Thymus (tissue), 11 donors: ENCODE results near the gene ALDH2. TPM values are rescaled to one million over a fixed set of nuclear protein-coding genes. Genes with fewer than 3 reads are reported as not detected.

ENCODE experiments used
- DNase-seq, 9 donors: peaks; one replicate each; pipeline ENCODE4 v3.0.0-alpha.2; 2013; ENCODE audit warnings: low spot score in 9 of 9, low read depth in 6 of 9, missing footprints in 1 of 9
- H3K27ac ChIP-seq, 2 donors: one replicate each; pipeline ENCODE4 v1.5.1; 2013; ENCODE audit warnings: control low read depth in 1 of 2, low read depth in 1 of 2, low read length in 1 of 2, mild to moderate bottlenecking in 1 of 2, moderate library complexity in 1 of 2
- H3K27me3 ChIP-seq, 2 donors: one replicate each; pipeline ENCODE4 v1.5.1; 2013; ENCODE audit warnings: low read length in 1 of 2; ENCODE audit not compliant: control insufficient read depth in 2 of 2, insufficient read depth in 1 of 2
- H3K36me3 ChIP-seq, 2 donors: one replicate each; pipeline ENCODE4 v1.5.1; 2013; ENCODE audit warnings: low read length in 1 of 2, mild to moderate bottlenecking in 1 of 2, moderate library complexity in 1 of 2; ENCODE audit not compliant: control insufficient read depth in 2 of 2, insufficient read depth in 2 of 2
- H3K4me1 ChIP-seq, 2 donors: one replicate each; pipeline ENCODE4 v1.5.1; 2013; ENCODE audit warnings: low read length in 2 of 2; ENCODE audit not compliant: control insufficient read depth in 2 of 2, insufficient read depth in 2 of 2
- H3K4me3 ChIP-seq, 2 donors: one replicate each; pipeline ENCODE4 v1.5.1; 2013; ENCODE audit warnings: low read length in 2 of 2, control low read depth in 1 of 2, mild to moderate bottlenecking in 1 of 2
- H3K9me3 ChIP-seq, 2 donors: one replicate each; pipeline ENCODE4 v1.5.1; 2013; ENCODE audit warnings: low read length in 1 of 2, mild to moderate bottlenecking in 1 of 2; ENCODE audit not compliant: control insufficient read depth in 2 of 2, insufficient read depth in 1 of 2
- WGBS: extraction: QIAGEN DNeasy Blood & Tissue Kit; methylation state at CpG from one replicate; pipeline ENCODE4 v1.1.7; 2013; 5-methylcytosine and 5-hydroxymethylcytosine counted together
- polyA plus RNA-seq: library from polyadenylated mRNA; stranded (reverse); fragments of 200-250 nt; gene quantifications from one replicate; pipeline ENCODE4 v1.2.3, GENCODE V29; 2013
- total RNA-seq: library from RNA; stranded (reverse); fragments of 120-200 nt; gene quantifications from one replicate; pipeline ENCODE4 v1.2.4, GENCODE V29; 2013
- donor health status: healthy.

The ALDH2 gene
- total and polyA plus RNA-seq, 2 donors = 33.3 to 43.9 TPM

DNA sequence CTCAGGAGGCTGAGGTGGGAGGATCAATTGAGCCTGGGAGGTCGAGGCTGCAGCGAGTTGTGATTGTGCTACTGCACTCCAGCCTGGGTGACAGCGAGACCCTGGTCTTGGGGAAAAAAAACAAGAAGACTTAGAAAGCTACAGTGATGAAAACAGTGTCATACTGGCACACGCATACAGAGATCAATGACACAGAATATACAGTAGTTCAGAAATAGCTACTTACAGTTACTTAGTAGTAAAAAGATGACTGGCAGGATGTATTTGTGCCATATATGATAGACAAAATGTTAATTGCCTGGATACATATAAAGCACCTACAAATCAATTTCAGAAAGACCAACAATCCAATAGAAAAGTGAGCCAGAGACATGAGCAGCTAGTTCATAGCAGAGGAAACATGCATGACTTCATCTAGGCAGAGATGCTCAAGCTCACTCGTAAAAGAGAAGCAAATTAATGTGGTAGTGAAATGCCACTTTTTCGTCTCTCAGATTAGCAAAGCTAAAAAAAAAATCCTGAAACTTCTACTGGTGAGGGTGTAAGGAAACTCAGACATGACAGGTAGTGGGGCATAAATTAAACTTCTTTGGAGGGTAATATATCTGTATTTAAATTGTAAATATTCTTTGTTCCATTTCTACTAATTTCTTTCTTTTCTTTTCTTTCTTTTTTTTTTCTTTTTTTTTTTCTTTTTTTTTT is 2.5 kb upstream of the ALDH2 start:
- no peaks in the 10 kb centered on the region for H3K36me3 ChIP-seq
- H3K27me3 ChIP-seq = peaks cover 7 to 25% of the 10 kb centered on the region in 2 donors
- no peak overlapping the region for H3K4me3 ChIP-seq
- DNase-seq = no peak
- H3K27ac ChIP-seq = no peak overlapping the region
- 90% methylated on average over 6 of the region's 6 CpGs for WGBS
- no peaks in the 10 kb centered on the region for H3K9me3 ChIP-seq
- peaks cover 9 to 14% of the 10 kb centered on the region in 2 donors for H3K4me1 ChIP-seq

DNA sequence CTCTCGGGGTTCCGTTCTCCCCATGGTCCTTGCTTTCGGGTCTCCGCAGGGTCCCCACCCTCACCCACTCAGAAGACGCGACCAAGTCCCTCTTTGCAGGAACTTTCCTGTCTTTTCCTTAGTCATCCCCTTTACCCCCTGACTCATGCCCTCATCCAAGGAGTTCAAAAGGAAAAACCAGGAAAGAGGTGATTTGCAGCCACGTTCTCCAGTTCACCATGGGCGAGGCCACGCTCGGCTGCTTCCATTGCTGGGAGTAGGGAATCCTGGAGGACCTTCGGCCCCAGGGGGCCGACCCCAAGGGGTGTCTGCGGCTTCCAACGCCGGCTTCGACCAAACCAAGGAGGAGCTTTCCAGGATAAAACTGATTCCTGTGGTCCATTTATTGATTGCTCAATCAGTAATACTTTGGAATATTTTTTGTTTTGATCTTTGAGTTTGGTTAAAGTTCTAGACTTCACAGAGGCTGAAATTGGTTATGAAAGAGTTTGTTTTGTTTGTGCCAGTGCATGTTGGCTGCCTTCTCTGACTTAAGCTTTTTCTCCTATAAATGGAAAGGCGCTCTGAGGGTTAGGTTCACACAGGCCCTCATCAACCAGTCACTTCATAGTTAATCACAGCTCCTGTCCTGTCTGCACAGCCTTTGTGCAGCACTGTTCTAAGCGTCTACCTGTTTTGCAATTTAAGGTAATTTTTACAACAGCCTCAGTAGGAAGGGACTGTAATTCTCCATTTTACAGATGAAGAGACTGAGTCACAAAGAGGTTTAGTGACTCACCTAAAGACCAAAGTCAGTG is 827 bp downstream of the ALDH2 start:
- H3K9me3 ChIP-seq = no peaks in the 10 kb centered on the region
- no peak for DNase-seq

DNA sequence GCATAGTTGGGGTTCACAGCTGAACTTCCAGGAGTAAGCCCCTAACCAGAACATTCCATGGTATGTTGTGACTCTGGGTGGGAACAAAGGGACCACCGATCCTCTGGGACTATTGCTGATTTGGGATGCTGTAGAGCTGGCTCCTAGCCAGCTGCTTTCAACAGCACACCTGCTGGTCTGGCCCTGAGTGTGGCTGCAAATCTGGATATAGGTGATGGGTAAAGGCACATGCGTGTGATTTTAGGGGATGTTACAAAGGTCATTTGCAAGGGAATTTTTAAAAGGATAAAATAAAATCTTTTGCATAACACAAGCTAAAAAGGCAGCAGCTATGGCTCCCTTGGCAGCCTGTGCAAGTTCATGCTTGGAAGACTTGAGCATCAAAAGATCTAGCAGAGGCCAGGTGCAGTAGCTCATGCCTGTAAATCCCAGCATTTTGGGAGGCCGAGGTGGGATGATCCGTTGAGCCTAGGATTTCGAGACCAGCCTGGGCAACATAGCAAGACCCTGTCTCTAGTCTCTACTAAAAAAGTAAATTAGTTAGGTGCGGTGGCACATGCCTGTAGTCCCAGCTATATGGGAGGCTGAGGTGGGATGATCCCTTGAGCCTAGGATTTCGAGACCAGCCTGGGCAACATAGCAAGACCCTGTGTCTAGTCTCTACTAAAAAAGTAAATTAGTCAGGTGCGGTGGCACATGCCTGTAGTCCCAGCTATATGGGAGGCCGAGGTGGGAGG is 1.6 kb downstream of the ALDH2 start:
- Histone ChIP-seq H3K27me3 (peaks cover 7 to 25% of the 10 kb centered on the region in 2 donors), H3K4me1 (peaks cover 8 to 9% of the 10 kb centered on the region in 2 donors), H3K36me3 (no peaks in the 10 kb centered on the region), H3K27ac (no peak overlapping the region), H3K9me3 (no peaks in the 10 kb centered on the region), H3K4me3 (no peak overlapping the region)
- DNase-seq = no peak
- WGBS = 93% methylated on average over 9 of the region's 9 CpGs

More for the DNA sequence above, 827 bp downstream of the ALDH2 start:
- Histone ChIP-seq H3K36me3 (no peaks in the 10 kb centered on the region), H3K4me3 (peak overlapping the region; percentile 53 to 55), H3K4me1 (peaks cover 8 to 9% of the 10 kb centered on the region in 2 donors), H3K27me3 (peaks cover 7 to 25% of the 10 kb centered on the region in 2 donors), H3K27ac (peak overlapping the region in 1 of 2 donors; percentile 11)
- 44% methylated on average over 18 of the region's 18 CpGs for WGBS

DNA sequence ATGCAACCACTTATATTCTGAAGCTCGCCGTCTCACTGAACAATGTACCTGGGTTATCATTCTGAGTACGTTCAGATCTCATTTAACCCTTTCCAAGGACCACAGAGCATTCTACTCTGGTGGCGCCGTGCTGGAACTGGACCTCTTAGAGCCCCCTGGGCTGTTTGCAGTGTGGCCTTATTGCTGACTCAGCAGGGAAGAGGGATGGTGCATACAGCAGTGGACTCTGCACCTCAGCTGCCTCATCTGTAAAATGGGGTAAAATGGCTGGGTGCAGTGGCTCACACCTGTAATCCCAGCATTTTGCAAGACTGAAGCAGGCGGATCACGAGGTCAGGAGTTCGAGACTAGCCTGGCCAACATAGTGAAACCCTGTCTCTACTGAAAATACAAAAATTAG is 2.9 kb downstream of the ALDH2 start:
- Histone ChIP-seq H3K4me1 (peaks cover 9 to 12% of the 10 kb centered on the region in 2 donors), H3K27me3 (peaks cover 7 to 25% of the 10 kb centered on the region in 2 donors), H3K27ac (no peak overlapping the region), H3K9me3 (no peaks in the 10 kb centered on the region), H3K4me3 (no peak overlapping the region), H3K36me3 (no peaks in the 10 kb centered on the region)
- WGBS = 95% methylated on average over 8 of the region's 8 CpGs
- no peak for DNase-seq

DNA sequence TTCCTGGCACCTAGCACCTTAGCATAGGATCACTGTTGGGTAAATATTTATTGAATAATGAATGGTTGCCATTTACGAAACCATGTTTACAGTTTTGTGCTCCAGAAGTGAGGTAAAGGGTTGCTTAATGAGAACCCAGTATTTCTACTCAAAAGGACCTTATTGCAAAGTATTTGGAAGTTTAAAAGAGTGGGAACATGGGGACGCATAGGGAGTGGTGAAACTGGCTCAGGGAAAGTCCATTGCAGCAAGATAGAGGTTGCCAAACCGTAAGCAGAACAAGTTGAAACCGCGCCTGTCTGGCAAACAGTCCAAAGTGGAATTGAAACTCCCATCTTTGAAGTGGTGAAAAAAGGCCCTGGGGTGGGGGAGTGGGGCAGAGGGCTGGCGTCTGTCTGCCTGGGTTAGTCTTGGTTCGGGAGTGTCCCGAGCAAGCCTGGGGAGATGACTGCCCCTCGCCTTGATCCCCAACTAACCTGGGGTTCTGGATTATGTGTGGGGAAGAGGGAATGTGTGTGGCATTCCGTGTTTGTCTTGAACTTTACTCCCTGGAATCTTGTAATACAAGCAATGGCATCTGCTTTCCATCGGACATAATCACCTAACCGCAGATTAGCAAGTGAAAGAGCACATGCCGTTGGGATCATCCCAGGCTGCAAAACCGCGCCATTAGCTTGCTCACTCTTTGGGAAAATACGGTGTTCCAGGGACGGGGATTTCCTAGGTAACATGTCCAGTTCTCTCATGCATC is 7.2 kb downstream of the ALDH2 start:
- peak in 1 of 9 donors; percentile 42 for DNase-seq
- 91% methylated on average over 17 of the region's 17 CpGs for WGBS
- Histone ChIP-seq H3K36me3 (no peaks in the 10 kb centered on the region), H3K27ac (peak overlapping the region; percentile 38 to 87), H3K4me1 (peaks cover 0 to 24% of the 10 kb centered on the region in 2 donors), H3K4me3 (no peak overlapping the region), H3K9me3 (no peaks in the 10 kb centered on the region), H3K27me3 (no peaks in the 10 kb centered on the region)

DNA sequence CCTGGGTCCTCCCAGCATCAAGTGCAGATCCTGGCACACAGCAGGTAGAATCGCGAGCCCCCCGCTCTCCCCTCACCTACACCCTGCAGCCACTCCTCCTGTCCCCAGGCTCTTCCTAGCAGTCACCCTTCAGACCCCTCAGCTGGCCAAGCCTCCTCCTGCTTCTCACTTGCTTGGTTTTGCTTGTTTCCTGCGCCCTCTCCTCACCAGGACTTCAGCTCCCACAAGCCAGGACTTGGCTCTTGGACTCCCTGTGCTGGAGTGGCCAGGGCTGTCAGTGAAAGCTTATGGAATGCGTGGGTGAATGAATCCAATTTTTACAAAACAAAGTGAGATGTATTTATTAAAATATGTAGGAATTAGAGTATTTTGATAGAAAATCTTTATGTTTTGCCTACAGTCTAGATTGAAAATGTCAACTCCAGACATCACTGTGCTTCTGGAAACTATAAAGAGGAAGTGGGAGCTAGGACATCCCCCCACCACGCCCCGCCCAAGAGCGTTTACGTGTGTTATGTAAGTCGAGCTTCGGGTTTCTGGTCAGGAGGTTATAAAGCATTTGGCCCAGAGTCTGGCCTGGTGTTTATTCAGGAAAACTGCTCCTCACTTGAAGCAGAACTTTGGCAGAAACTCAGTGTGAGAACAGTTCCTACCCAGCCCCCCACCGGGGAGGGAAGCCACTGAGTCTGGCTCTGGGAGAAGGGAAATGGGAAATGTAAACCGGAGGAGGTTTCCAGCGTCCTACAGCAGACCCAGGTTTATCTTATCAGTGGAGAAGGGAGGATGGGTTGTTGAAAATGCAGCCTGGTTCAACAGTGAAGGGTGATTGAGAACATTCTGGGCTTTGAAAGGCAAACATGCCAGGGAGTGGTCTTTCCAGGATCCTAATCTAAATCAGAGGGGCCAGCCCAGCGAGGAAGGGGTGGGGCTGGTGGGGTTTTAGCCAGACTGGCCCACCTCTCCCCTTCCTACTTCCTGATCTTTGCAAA is 8.8 kb downstream of the ALDH2 start:
- Histone ChIP-seq H3K27ac (peak overlapping the region; percentile 46 to 87), H3K4me3 (no peak overlapping the region), H3K36me3 (no peaks in the 10 kb centered on the region), H3K9me3 (no peaks in the 10 kb centered on the region), H3K27me3 (no peaks in the 10 kb centered on the region), H3K4me1 (peaks cover 0 to 24% of the 10 kb centered on the region in 2 donors)
- peak in 3 of 9 donors; percentile 31 to 67 (median 33) for DNase-seq
- 36% methylated on average over 15 of the region's 15 CpGs for WGBS

DNA sequence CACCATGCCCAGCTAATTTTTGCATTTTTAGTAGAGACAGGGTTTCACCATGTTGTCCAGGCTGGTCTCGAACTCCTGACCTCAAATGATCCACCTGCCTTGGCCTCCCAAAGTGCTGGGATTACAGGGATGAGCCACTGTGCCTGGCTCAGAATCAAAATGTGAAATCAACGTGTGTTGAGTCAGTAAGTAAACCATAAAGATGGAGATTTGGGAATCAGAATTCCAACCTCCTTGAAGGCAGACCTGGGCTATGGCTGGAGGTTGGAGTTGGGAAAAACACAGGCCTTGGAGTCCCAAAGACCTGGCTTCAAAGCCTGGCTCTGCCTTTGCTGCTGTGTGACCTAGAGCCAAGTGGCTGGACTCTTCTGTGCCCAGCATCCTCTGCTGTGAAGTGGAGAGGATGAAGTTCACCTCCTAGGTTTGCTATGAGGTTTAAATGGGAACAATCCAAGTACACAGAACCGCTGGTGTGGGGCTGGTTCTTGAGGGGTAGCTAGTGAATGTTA is 10.2 kb downstream of the ALDH2 start:
- WGBS = 99% methylated on average over 3 of the region's 3 CpGs
- peaks cover 0 to 2% of the 10 kb centered on the region in 2 donors for H3K36me3 ChIP-seq

More for the DNA sequence above, 10.2 kb downstream of the ALDH2 start:
- Histone ChIP-seq H3K4me1 (peaks cover 0 to 24% of the 10 kb centered on the region in 2 donors), H3K27me3 (no peaks in the 10 kb centered on the region), H3K27ac (peak overlapping the region in 1 of 2 donors; percentile 44), H3K9me3 (peaks cover 2 to 5% of the 10 kb centered on the region in 2 donors), H3K4me3 (no peak overlapping the region)
- no peak for DNase-seq
